Activated B cell treated with CpG ODN at 0.5 μM for 24 hours (primary cell): ENCODE measurements around the gene ITGB3BP. TPM values are rescaled to one million over a fixed set of nuclear protein-coding genes. Genes with fewer than 3 reads are reported as not detected.
"Not testable (repeated sequence)": the region's sequence is repeated elsewhere in the genome, so short reads cannot be mapped to it uniquely, and the experiment has no call there.

Source experiments
- ATAC-seq: fragments of 200-7000 bp; cut with Tn5 transposase; one replicate; pipeline ENCODE4 v1.10.0; 2021; ENCODE audit warnings: low read depth, mild to moderate bottlenecking, moderate library complexity
- CTCF ChIA-PET: fragments of 350-600 bp; sonication (Branson Sonifier 250); formaldehyde crosslinking; loops from one replicate; lab custom pipeline; 2021; ENCODE audit warnings: antibody characterized with exemption; lab: Charles Lee
- POLR2A ChIA-PET: fragments of 350-600 bp; sonication (Branson Sonifier 250); formaldehyde crosslinking; loops from one replicate; lab custom pipeline; 2021; ENCODE audit warnings: antibody characterized with exemption; lab: Charles Lee
- DNase-seq: peaks from one replicate; pipeline ENCODE4 v3.0.0; 2022
- H3K27ac Mint-ChIP-seq: one replicate; pipeline ENCODE4 v1.8.0; 2020; ENCODE audit warnings: mixed read lengths
- H3K27me3 Mint-ChIP-seq: one replicate; pipeline ENCODE4 v1.8.0; 2021; ENCODE audit warnings: mixed read lengths
- H3K36me3 Mint-ChIP-seq: one replicate; pipeline ENCODE4 v1.8.0; 2021; ENCODE audit warnings: low read depth, mixed read lengths
- H3K4me1 Mint-ChIP-seq: one replicate; pipeline ENCODE4 v1.8.0; 2021; ENCODE audit warnings: mixed read lengths
- H3K4me3 Mint-ChIP-seq: one replicate; pipeline ENCODE4 v1.8.0; 2020; ENCODE audit warnings: mild to moderate bottlenecking, mixed read lengths
- H3K9me3 Mint-ChIP-seq: one replicate; pipeline ENCODE4 v1.8.0; 2020; ENCODE audit warnings: mixed read lengths
- intact Hi-C: fragments of 100-400 bp; cut with micrococcal nuclease; formaldehyde crosslinking; loops from one replicate; pipeline ENCODE4 v1.15.1; 2024
- total RNA-seq: library from RNA; stranded (reverse); gene quantifications from 2 replicates; pipeline ENCODE4 v1.2.3, GENCODE V29; 2022
- TF ChIP-seq, protein P1 (sequence below): fragments of 200-600 bp; IDR thresholded peaks from one replicate; pipeline ENCODE4 v1.8.0; 2022; ENCODE audit warnings: antibody characterized with exemption, mild to moderate bottlenecking

ITGB3BP gene
- total RNA-seq, 1 donor from 2014 or later, result 24.9 TPM

DNA sequence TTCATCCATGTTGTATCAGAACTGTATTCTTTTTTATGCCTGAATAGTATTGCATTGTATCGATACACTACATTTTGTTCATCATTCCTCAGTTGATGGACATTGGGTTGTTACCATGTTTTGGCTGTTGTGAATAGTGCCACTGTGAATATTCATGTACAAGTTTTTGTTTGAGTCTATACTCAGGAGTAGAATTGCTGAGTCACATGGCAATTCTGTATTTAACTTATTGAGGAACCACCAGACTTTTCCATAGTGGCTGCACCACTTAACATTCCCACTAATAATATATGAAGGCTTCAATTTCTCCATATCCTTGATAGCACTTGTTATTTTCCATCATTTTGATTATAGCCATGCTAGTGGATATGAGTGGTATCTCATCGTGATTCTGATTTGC lies 99.4 kb downstream of the ITGB3BP start:
- H3K27ac Mint-ChIP-seq, result no peak overlapping the region
- ATAC-seq, result no peak
- no peaks in the 10 kb centered on the region for H3K4me1 Mint-ChIP-seq
- H3K9me3 Mint-ChIP-seq, result peaks cover 3% of the 10 kb centered on the region
- no peak overlapping the region for H3K4me3 Mint-ChIP-seq
- intact Hi-C loops, result no loop called here
- TF ChIP-seq, protein P1, sequence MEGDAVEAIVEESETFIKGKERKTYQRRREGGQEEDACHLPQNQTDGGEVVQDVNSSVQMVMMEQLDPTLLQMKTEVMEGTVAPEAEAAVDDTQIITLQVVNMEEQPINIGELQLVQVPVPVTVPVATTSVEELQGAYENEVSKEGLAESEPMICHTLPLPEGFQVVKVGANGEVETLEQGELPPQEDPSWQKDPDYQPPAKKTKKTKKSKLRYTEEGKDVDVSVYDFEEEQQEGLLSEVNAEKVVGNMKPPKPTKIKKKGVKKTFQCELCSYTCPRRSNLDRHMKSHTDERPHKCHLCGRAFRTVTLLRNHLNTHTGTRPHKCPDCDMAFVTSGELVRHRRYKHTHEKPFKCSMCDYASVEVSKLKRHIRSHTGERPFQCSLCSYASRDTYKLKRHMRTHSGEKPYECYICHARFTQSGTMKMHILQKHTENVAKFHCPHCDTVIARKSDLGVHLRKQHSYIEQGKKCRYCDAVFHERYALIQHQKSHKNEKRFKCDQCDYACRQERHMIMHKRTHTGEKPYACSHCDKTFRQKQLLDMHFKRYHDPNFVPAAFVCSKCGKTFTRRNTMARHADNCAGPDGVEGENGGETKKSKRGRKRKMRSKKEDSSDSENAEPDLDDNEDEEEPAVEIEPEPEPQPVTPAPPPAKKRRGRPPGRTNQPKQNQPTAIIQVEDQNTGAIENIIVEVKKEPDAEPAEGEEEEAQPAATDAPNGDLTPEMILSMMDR, result no peak
- H3K36me3 Mint-ChIP-seq, result peaks cover 32% of the 10 kb centered on the region
- ChIA-PET POLR2A (no interaction called here), CTCF (no interaction called here)
- H3K27me3 Mint-ChIP-seq, result no peaks in the 10 kb centered on the region
- no peak for DNase-seq

DNA sequence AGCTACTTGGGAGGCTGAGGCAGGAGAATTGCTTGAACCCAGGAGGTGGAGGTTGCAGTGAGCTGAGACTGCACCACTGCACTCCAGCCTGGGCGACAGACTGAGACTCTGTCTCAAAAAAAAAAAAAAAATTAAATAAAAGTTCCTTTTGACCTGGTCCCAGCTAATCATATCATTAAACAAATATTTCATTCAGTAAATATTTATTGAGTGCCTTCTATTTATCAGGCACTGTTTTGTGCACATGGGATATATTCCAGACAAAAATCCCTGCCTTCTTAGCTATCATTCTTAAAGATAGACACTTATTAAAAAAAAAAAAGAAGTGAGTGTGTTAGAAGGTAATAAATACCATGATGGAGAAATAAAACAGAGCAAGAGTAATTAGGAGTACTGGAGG lies 102.3 kb downstream of the ITGB3BP start:
- H3K4me3 Mint-ChIP-seq, H3K27me3 Mint-ChIP-seq, ATAC-seq, H3K27ac Mint-ChIP-seq, DNase-seq, intact Hi-C loops, CTCF ChIA-PET, H3K9me3 Mint-ChIP-seq, H3K4me1 Mint-ChIP-seq: not testable (repeated sequence)
- POLR2A ChIA-PET, result interaction anchor here (0.6 kb wide), 1 partner anchor 1027 kb away, joined by 3 read pairs; no protein-coding TSS in a partner anchor
- H3K36me3 Mint-ChIP-seq, result peaks cover 41% of the 10 kb centered on the region

DNA sequence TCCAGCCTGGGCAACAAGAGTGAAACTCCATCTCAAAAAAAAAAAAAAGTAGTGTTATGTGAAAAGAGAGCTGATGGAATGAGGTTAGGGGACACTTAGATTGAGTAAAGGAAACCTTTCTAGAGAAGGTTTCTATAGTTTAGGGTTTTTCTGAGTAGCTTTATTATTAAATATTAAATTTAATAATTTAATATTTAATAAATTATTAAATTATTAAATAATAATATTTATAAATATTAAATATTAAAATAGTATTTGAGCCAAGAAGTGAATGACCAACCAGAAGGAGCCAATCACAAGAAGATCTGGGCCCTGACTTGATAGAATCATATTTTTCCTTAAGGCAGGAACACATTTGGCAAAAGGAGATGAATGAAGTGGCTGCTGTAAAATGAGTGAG lies 104.9 kb downstream of the ITGB3BP start:
- TF ChIP-seq, protein P1, result no peak
- DNase-seq (no peak), ATAC-seq (no peak)
- H3K4me1 Mint-ChIP-seq, result no peaks in the 10 kb centered on the region
- no peak overlapping the region for H3K27ac Mint-ChIP-seq
- CTCF ChIA-PET, result no interaction called here
- POLR2A ChIA-PET, result no interaction called here
- H3K4me3 Mint-ChIP-seq, result no peak overlapping the region
- peaks cover 50% of the 10 kb centered on the region for H3K36me3 Mint-ChIP-seq
- no peaks in the 10 kb centered on the region for H3K27me3 Mint-ChIP-seq
- intact Hi-C loops, result no loop called here
- H3K9me3 Mint-ChIP-seq, result peaks cover 3% of the 10 kb centered on the region

DNA sequence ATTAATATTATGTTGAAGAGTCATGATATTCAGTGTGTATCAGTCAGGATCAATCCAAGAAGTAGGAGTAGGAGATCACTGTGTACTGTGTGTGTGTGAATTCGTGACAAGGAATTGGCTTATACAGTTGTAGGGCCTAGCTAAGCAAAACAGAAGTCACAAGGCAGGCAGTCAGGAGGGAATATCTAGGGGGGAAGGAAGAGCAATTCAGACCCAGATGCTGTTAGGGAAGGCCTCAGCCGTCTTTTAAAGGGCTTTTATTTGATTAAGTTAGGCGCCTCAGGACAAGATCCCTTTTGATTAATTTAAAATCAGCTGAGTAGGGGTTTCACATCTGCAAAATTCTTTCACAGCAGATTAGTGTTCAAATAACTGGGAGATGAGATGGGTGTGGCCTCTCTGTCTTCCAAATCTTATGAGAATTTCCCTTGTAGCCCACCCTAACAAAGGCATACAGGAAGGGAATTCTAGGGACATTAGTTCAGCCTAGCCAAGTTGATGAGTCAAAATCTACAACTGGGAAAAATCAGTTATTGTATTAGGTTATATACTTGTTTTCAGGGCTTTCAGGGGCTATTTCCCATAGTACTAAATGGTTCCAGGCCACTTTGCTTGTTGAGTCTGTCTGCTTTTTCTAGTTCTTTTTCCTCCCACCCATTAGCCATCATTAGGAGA lies 108.2 kb downstream of the ITGB3BP start:
- intact Hi-C loops, result no loop called here
- no peaks in the 10 kb centered on the region for H3K4me1 Mint-ChIP-seq
- H3K27me3 Mint-ChIP-seq, result no peaks in the 10 kb centered on the region
- ChIA-PET CTCF (no interaction called here), POLR2A (no interaction called here)
- peaks cover 58% of the 10 kb centered on the region for H3K36me3 Mint-ChIP-seq
- DNase-seq (no peak), ATAC-seq (no peak)
- H3K27ac Mint-ChIP-seq, result no peak overlapping the region
- H3K9me3 Mint-ChIP-seq, result no peaks in the 10 kb centered on the region
- H3K4me3 Mint-ChIP-seq, result no peak overlapping the region
- TF ChIP-seq, protein P1, result no peak

DNA sequence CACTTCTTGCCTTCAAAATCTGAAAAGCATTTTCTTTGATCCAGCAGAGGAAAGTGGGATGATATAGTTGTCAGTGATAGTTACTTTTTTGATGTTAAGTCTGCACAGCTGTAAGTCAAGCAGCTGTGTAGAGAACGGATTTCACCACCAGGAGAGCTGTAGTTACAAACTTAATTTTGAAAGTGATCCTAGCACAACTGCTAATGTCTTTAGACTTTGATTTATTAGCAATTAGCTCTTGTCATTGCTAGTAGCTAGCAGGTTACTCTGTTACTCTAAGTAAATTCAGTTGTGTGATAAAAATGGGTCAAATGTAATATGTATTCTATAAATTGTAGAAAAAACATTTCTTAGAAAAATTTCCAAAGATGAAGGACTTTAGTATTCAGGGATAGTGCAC lies 109.6 kb downstream of the ITGB3BP start:
- no peak overlapping the region for H3K4me3 Mint-ChIP-seq
- CTCF ChIA-PET, result no interaction called here

More for the DNA sequence above, 109.6 kb downstream of the ITGB3BP start:
- H3K4me1 Mint-ChIP-seq, result no peaks in the 10 kb centered on the region
- no peaks in the 10 kb centered on the region for H3K9me3 Mint-ChIP-seq
- TF ChIP-seq, protein P1, result no peak
- intact Hi-C loops, result no loop called here
- DNase-seq (no peak), ATAC-seq (no peak)
- peaks cover 57% of the 10 kb centered on the region for H3K36me3 Mint-ChIP-seq
- POLR2A ChIA-PET, result no interaction called here
- no peaks in the 10 kb centered on the region for H3K27me3 Mint-ChIP-seq
- H3K27ac Mint-ChIP-seq, result no peak overlapping the region
